Posterior cingulate gyrus (tissue), 11 donors: ENCODE results near the gene PPP2R2D.

Experiments used
- DNase-seq, 10 donors: peaks; one replicate each; pipeline versions ENCODE4 v3.0.0 to v3.0.0-alpha.2; 2020 to 2021; ENCODE audit warnings: mixed read lengths in 3 of 10
- intact Hi-C: fragments of 100-400 bp; cut with DNase I; formaldehyde crosslinking; loops from one replicate; pipeline ENCODE4 v1.15.1; 2023

Gene PPP2R2D

DNA sequence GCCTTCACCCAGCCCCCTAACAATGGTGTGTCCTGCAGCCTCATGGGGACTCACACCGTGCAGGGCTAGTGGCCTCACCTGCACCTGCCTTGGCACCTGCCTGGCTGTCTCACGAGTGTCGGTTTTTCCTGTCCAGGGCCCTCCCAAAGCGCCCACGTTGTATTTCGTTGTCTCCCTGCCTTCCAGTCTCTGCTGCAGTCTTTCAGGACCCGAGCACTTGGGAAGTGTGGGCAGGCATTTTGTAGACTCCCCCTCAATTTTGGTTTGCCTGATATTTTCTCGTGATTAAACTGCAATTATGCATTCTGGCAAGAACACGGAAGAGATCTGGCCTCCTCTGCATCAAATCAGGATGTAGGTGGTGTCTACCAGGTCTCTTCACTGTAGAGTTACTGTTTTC, 63.0 kb downstream of the PPP2R2D start:
- DNase-seq: no peak
- intact Hi-C loops: loop anchor here (10.0 kb wide), 1 partner anchor 61 kb away; no protein-coding TSS in a partner anchor

DNA sequence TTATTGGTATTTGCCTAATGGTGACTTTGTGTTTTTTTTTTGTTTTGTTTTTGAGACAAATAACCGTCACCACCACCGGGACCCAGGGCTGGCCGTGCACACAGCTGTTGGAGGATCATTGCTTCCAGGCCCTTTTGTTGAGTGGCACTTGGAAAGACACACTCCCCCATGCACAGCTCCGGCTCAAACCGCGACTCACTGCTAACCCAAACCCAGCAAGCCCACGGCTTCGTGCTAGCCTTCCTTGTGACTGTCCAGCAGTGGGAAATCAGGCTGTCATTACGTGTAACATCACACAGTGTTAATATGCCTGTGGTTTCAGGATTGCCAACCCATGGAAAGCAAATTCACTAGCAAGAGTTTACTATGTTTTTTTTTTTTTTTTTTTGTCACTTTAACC, 63.5 kb downstream of the PPP2R2D start:
- intact Hi-C loops: loop anchor here (10.0 kb wide), 1 partner anchor 61 kb away; no protein-coding TSS in a partner anchor
- no peak for DNase-seq

DNA sequence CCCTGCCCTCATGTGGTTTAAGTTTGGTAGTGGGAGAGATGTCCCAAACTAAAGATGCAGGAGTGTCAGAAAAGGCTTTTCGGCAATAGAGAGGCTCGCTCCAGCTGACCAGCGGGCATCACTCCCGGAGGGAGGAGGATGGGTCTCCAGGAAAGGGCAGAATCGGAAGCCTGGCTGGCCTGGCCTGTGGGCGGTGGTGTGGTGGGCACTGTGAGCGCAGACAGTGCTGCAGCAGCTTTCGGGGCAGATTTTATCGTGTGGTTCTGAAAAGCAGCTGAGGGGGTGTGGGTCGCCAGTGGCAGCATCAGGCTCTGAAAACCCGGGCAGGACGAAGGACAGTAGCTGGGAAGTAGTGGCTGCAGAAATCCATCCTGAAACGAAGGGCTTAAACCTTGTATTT, 68.1 kb downstream of the PPP2R2D start:
- peak in 2 of 10 donors; percentile 63 to 75 for DNase-seq

DNA sequence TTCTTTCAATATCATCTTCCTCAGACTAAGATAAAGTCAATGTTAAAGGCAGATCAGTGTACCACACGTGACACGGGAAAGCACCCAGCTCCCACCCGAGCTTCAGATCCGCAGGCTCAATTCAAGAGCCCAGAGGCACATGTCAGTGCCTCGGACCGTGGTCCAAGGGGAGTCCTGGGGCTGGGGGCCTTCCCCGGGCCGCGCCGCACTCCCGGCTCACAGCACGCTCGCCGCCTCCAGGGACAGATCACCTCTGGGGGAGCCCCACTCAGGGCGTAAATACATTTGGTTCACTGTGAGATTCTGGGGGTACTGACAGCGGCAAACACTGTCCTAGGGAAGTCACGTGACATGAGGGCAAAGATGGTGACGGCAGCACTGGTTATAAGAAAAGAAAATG, 70.1 kb downstream of the PPP2R2D start:
- intact Hi-C loops: no loop called here
- DNase-seq: peak in 1 of 10 donors; percentile 77

More for the DNA sequence above, 68.1 kb downstream of the PPP2R2D start:
- intact Hi-C loops: loop anchor here (10.0 kb wide), 1 partner anchor 56 kb away; no protein-coding TSS in a partner anchor

DNA sequence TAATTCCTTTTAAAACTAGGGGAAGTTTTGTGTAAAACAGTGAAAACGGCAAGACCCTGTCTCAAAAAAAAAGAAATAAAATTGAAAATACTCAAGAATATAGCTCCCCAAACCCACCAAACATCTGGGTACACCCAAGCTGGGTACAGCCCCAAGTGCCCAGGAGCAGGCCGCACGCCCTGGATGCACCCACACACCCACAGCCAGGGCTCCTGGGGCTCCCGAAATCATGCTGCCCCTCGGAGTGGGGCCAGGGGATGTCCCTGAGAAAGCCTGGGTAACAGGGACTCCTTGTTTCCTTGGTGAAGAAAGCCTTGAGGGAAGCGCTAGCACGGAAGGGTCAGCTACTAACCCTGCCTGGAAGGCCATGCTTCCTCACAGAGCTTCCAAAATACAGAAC, 70.8 kb downstream of the PPP2R2D start:
- DNase-seq: peak in 1 of 10 donors; percentile 64
- intact Hi-C loops: no loop called here

DNA sequence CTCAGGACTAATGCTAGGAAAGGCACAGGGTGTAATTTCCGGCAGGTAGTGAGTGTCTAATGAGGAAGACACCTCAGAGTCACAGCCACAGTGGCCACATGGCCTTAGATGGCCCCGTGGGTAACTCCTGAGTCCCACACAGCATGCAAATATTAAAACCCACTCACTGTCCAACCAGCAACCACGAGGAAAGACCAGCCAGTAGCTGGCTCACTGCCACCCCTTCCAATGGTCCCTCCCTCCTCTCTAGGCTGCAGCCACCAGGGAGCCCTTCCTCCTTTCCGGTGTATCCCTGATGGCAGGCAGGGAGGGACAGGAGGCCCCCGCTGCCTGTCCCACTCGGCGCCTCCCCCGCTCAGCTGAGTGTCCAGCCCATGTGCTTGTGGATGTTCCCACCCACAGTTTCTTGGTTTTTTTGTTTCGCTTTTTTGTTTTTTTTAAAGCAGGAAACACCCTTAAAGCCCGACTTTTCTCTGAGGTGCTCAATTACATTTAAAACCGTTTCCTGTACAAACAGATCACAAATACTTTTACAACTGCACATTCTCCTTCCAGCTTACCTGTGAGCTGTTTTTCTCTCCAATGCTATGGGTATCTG, 71.8 kb downstream of the PPP2R2D start:
- peak in 6 of 10 donors; percentile 38 to 91 (median 72) for DNase-seq
- intact Hi-C loops: no loop called here

DNA sequence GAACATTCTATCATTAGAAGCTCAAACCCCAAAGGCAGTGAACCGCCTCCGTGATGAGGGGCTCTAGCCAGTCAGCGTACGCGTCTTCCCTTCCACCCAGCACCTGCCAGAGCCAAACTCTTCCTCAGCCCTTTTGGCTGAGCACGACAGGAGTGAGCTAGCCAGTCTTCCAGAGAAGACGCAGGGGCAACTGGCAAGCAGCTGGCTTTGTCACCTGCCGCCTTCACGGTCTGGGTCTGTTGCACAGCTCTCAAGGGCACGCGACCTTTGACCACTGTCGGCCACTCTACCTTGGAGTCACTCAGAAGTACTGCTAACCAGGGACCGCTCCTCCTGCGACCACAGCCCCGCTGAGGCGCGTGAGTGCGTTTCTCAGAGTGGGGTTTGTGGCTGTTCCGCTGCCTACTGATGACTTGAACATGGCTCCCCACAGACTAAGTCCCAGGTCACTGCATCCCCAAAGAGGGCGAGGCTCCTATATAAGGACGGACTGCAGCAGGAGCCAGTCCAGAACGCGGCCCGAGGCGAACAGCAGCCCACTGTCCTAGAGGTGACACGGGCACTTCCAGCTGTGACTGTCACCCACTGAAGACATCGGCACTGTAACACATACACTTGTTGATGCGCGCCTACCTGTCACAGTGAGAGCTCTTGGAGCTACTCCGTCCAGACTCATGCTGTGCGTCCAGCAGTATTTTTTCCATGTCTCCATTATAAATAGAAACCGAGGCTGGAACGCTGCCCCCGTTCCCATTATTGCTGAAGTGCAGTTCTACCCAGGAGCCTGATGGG, 72.5 kb downstream of the PPP2R2D start:
- DNase-seq: peak in 3 of 10 donors; percentile 80 to 87 (median 85)
- intact Hi-C loops: no loop called here

DNA sequence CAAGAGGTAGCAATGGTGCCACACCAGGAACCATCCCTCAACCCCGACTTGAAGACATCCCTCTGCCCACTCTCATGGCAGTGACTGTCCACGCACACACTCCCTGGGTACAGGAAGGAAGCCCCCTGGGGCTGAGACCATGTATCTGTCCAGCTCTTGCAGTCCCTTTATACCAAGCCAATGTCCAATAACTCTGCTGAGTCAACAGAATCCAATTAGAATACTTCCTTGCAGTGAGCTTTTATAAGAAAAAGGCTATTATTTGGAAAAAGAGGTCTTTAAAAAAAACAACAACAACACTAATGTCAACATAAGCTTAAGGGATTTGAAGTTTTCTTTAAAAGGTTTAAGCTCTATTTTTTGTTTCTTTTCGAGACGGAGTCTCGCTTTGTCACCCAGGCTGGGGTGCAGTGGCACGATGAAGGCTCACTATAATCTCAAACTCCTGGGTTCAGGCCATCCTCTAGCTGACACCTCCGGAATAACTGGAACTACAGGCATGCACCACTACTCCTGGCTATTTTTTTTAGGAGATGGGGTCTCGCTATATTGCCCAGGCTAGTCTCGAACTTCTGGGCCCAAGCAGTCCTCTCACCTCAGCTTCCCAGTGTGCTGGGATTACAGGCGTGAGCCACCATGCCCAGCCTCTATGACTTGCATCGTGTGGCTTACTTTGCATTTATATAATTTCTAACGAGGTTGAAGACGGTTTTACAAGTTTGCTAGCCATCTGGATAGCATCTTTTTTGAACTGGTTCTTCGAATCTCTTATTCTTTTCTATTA, 73.4 kb downstream of the PPP2R2D start:
- intact Hi-C loops: no loop called here
- peak in 2 of 10 donors; percentile 40 to 57 for DNase-seq

DNA sequence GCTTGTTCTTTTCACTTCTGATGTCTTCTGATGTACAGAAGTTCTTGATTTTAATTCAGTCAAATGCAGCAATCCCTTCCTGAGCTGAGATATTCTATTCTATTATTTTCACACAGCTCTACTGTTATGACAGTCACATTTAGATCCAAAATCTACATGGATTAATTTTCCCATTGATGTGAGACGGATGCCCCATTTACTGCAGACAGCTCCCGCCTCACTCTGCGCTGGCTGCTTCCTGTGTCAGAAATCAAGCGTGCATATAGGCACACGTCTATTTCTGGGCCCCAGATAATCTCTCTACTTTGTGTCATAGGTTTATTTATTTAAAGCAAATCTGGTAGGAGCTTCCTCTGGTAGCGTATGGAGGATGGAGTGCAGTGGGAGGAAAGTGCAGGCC, 74.2 kb downstream of the PPP2R2D start:
- intact Hi-C loops: no loop called here
- DNase-seq: peak in 2 of 10 donors; percentile 35 to 62

DNA sequence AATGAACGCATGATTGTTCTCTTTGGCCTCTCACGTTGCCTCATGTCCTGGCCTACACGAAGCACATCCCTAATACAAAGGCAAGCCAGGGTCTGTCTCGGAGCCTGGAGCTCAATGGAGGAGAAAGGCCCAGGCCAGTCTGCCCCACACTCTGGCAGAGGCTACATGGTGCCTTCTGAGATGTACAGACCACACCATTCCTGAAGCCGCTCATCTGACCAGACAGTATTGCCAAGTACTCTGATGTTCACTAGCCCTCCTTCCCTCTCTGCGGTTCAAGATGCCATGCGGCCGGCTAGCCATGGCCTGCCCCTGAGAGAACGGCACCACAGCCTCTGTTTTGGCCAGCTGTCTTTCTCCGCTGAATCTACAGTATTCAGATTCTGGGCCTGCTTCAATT, 75.0 kb downstream of the PPP2R2D start:
- intact Hi-C loops: no loop called here

DNA sequence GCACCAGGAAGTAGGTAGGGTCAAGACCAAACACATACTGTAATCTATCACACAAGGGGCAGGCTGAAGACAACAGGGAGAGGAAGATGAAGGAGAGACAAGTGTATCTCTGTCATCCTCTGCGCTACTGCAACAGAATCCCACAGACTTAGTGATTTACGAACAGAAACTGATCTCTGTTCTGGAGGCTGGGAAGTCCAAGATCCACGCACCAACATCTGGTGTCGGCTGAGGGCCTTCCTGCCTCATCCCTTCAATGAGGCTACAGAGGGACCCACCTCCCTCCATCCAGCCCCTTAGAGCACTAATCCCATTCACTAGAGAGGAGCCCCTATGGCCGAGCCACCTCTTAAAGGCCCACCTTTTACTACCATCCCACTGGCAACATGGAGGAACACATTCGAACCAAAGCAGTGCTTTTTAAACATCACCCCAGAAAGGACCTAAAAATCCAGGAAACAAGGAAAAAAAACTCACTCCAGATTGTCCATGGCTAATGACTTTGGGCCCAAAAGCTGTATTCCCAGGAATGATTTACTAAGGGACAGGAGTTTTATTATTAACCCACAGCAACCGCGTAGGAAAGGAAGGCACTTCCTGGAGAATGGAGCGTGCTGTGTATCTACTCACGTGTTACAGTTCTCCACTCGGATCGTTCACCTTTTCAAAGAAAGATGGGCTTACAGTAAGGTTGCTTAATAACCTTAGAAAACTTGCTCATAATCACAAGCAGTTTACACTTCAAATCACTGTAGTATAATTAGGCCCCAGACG, 76.7 kb downstream of the PPP2R2D start:
- intact Hi-C loops: no loop called here
- DNase-seq: peak in 2 of 10 donors; percentile 9 to 17

More for the DNA sequence above, 75.0 kb downstream of the PPP2R2D start:
- peak in 2 of 10 donors; percentile 23 to 53 for DNase-seq

DNA sequence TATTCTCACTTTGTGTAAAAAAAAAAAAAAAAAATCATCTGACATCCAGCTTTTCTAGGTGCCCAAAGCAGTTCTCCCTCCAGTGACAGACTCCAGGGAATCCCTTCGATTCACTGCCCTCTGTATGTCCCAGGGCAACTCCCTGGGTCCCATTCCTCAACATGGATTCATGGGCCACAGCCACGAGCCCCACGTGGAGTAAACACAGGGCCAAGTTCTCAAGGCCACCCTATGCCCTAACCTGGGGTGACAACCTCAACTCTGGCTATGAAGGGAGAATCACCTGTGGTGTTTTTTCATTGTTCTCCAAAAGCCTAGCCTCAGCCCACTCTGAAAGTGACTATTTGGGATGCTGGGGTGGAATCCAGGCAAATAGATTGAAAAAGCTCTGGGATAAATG, 77.6 kb downstream of the PPP2R2D start:
- DNase-seq: peak in 1 of 10 donors; percentile 60
- intact Hi-C loops: no loop called here

DNA sequence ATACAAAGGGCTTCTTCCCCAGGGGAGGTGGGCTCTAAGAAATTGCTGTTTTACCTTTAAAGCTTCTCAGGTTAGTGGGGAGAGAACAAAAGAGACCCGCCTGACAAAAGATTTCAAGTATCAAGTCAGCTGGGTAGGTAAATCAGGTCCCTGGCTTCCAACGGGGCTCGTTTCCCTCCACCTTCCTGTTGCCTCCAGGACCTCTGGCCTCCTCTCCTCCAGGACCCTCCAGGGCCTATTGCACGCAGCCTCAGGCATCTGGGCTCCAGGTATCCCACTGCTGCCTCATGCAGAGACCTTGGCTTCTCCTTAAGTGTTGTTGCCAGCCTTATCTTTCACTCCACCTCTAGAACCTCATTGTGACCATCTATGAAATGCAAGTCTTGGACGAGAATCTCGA, 78.0 kb downstream of the PPP2R2D start:
- intact Hi-C loops: no loop called here
- DNase-seq: peak in 1 of 10 donors; percentile 23

DNA sequence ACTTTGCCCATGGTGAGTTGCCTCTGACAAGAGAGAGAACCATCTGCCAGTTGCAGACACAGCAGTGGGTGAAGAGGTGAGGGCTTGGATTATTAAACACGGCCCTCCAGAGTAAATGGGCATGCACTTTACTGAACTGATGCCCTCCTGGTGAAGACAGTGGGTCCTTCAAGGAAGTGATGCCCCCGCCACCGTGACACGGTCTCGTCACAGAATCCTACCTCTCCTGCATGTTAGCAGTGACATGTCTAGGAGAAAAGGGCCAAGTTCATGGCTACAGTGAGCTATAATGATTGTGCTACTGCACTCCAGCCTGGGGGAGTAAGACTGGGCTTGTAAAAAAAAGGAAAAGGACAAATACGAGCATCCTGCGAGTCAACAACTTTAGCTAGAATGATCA, 78.5 kb downstream of the PPP2R2D start:
- intact Hi-C loops: no loop called here

DNA sequence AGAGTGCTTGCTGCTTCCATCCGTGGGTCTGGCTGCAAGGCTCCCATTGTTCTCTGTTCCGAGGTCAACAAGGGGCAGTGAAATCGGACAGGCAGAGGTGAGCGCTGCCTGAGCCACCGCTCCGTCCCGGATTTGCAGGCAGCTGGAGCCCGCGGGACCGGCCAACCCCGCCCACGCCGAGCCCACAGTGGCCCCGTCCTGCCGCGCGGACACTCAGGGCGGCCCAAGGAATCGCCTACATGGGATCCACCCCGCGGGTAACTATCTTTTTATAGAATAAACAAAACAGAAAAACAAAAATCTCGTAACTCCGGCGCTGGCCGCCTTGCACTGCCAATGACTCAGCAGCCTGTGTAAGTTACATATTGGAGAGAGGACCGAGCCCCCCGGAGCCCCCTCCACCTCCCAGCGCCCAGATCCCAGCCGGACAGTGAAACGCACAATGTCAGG, 79.0 kb downstream of the PPP2R2D start:
- DNase-seq: peak in 4 of 10 donors; percentile 51 to 87 (median 81)
- intact Hi-C loops: loop anchor here (5.0 kb wide), 1 partner anchor 78 kb away; the partner anchor contains the start of gene PPP2R2D

More for the DNA sequence above, 78.5 kb downstream of the PPP2R2D start:
- peak in 1 of 10 donors; percentile 33 for DNase-seq

DNA sequence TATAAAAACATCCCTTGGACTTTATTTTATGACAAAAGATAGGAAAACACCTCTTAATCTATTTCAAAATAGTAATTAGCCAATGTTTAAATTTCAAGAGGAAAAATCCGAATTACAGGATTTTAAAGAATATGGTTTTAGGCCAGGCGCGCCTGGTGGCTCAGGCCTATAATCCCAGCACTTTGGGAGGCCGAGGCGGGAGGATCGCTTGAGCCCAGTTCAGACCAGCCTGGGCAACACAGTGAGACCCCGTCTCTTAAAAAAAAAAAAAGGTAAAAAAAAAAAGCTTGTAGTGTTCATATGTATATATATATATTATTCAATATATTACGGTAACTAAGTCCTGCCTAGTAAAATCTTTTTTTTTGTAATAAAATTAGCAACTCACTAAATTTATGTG, 79.5 kb downstream of the PPP2R2D start:
- intact Hi-C loops: loop anchor here (5.0 kb wide), 1 partner anchor 78 kb away; the partner anchor contains the start of gene PPP2R2D

DNA sequence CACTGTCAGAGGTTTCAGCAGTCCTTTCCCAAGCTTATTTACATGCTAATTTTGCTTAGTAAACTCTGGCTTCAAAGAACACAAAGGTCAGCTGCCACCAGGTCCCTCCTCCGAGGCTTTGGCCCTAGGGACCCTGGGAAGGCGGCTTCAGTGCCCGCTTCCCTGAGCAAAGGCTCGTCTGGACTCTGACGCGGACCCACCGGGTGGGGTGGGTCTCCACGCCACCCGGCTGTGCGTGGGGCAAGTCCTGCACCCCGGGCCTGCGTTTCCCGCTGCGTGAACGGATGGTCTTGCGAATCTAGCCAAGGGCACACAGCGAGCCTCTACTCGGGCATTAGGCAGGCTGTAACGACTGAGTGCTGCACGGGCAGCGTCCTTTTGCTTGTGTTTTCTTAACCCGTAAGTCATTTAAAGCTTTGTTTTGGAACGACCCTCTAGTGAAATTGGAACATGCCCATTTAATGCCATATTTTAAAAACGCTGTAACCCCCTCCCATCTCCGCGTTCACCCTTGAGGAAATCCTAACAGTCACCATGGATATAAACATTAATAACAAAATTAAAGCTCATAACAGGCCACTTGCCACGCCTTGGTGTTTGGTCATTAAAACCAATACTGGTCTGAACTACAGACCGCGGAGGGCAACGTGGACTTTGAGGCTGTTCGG, 80.1 kb downstream of the PPP2R2D start:
- intact Hi-C loops: loop anchor here (1.0 to 5.0 kb wide), 2 partner anchors 42 to 79 kb away; partner anchors contain the start of gene PPP2R2D
- DNase-seq: peak in 2 of 10 donors; percentile 79 to 84

More for the DNA sequence above, 79.5 kb downstream of the PPP2R2D start:
- peak in 2 of 10 donors; percentile 44 to 49 for DNase-seq

DNA sequence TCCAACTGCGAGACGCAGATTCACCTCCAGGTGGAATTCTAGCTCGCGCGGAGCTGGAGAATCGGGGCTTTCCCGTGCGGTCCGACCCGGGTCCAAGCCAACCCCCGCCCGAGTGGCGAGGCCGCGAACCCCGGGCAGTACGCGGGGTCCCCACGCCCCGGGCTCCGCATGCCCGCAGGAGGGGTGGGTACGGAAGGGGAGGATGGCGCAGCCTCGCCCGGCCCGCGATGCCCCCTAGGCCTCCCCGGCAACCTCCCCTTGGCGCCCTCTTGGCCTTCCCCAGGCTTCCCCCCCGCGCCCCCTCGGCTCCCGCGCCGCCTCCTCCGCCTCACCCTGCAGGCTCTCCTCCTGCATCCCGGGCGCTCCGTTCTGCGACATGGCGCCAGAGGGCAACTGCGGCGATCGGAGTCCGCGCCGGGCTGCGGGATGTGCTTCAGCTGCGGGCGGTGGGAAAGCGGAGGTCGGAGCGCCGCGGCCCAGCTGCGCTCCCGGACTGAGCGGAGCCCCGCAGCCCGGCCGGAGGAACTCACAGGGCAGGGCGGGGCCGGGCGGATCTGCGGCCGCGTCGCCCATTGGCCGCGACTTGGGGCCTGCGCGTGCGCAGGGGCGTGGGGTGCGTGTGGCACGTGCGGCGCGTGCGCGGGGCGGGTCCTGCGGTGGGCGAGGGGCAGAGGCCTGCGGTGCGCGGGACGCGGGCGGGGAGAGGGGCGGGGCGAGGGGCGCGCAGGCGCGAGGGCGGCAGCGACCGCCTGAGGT, 80.8 kb downstream of the PPP2R2D start, which contains the start of gene BNIP3:
TSS of gene BNIP3 (minus strand) at position 495 of the 756 bp plus-strand sequence. CDS start at position 378, 117 bp downstream.
- intact Hi-C loops: loop anchor here (1.0 to 5.0 kb wide), 2 partner anchors 42 to 79 kb away; partner anchors contain the start of gene PPP2R2D
- DNase-seq: peak; percentile 86 to 99 (median 92)
